Measurements from ENCODE around the gene CYP2D6. TPM values are rescaled to one million over a fixed set of nuclear protein-coding genes. Genes with fewer than 3 reads are reported as not detected.

CYP2D6 gene
- total and polyA plus RNA-seq, 2 of the 8 experiments (the other 6 are each of a cell fraction or from before 2014, with no cell fraction given) = 0.93 to 1.7 TPM

GRCh38 chr22:42152661-42153270 is 22.2 kb upstream of the CYP2D6 start (continued):
- TF ChIP-seq ATF2 (IDR thresholded peaks at IDR 0.05; ENCODE audit: low read length) = no peak
- TF ChIP-seq SIN3A (conservative IDR thresholded peaks at IDR 0.05 in 1 of 2, IDR thresholded peaks at IDR 0.05 in 1 of 2; ENCODE audit: low read depth in 1 of 2, low read length in 2 of 2) = no peak
- TF ChIP-seq JUN (IDR thresholded peaks at IDR 0.05; ENCODE audit: low read depth, low read length) = no peak
- TF ChIP-seq MAX (IDR thresholded peaks at IDR 0.05) = no peak
- TF ChIP-seq ASH2L (IDR thresholded peaks at IDR 0.05; ENCODE audit: low read length) = no peak
- TF ChIP-seq NRF1 (IDR thresholded peaks at IDR 0.05; ENCODE audit: low read depth, low read length) = no peak
- no peak for TF ChIP-seq NANOG (IDR thresholded peaks at IDR 0.05; ENCODE audit: insufficient read depth, low read depth, low read length, poor library complexity, severe bottlenecking)
- no peak for TF ChIP-seq E2F6 (IDR thresholded peaks at IDR 0.05)
- TF ChIP-seq PHF8 (conservative IDR thresholded peaks at IDR 0.05; ENCODE audit: low read depth, low read length) = no peak

Measured in H1 (cell line).